ENCODE results near the gene SLCO4A1. TPM values are rescaled to one million over a fixed set of nuclear protein-coding genes. Genes with fewer than 3 reads are reported as not detected.

The SLCO4A1 gene
- polyA plus RNA-seq, 1 experiment: 0.09 TPM

GRCh38 chr20:62618611-62619529, 23.4 kb upstream of the SLCO4A1 start:
- ChIA-PET POLR2A (no interaction called here), CTCF (interaction anchor here (1.0 to 3.1 kb wide), 2 partner anchors 11 to 119 kb away, joined by 3 to 18 read pairs; no protein-coding TSS in a partner anchor)
- peaks cover 9% of the 10 kb centered on the region for H3K27me3 ChIP-seq (ENCODE audit: control insufficient read depth, insufficient read depth, low read length)
- DNase-seq (ENCODE audit: low read depth, low spot score): no peak
- TF ChIP-seq CTCF (IDR thresholded peaks at IDR 0.05; ENCODE audit: low read depth, low read length): no peak
- no peak overlapping the region for H3K27ac ChIP-seq (ENCODE audit: low read depth, low read length)
- H3K9me3 ChIP-seq (ENCODE audit: control insufficient read depth, insufficient read depth, low read length): no peaks in the 10 kb centered on the region; the same call in 1 of the 2 replicates
- H3K4me3 ChIP-seq (ENCODE audit: low read depth, low read length): no peak overlapping the region

GRCh38 chr20:62620625-62621024, 21.7 kb upstream of the SLCO4A1 start:
- no peak for TF ChIP-seq CTCF (IDR thresholded peaks at IDR 0.05; ENCODE audit: low read depth, low read length)
- ChIA-PET POLR2A (no interaction called here), CTCF (interaction anchor here (1.6 kb wide), 1 partner anchor 121 kb away, joined by 4 read pairs; no protein-coding TSS in a partner anchor)
- Histone ChIP-seq H3K9me3 (ENCODE audit: control insufficient read depth, insufficient read depth, low read length) (no peaks in the 10 kb centered on the region; the same call in 1 of the 2 replicates), H3K27me3 (ENCODE audit: control insufficient read depth, insufficient read depth, low read length) (no peaks in the 10 kb centered on the region), H3K4me3 (ENCODE audit: low read depth, low read length) (no peak overlapping the region), H3K27ac (ENCODE audit: low read depth, low read length) (no peak overlapping the region)
- DNase-seq (ENCODE audit: low read depth, low spot score): no peak

- no peaks in the 10 kb centered on the region; the same call in 1 of the 2 replicates for H3K9me3 ChIP-seq (ENCODE audit: control insufficient read depth, insufficient read depth, low read length)
- no peak overlapping the region for H3K27ac ChIP-seq (ENCODE audit: low read depth, low read length)
- DNase-seq (ENCODE audit: low read depth, low spot score): no peak
- H3K4me3 ChIP-seq (ENCODE audit: low read depth, low read length): no peak overlapping the region
- POLR2A ChIA-PET: no interaction called here
- CTCF ChIA-PET: interaction anchor here (1.6 kb wide), 1 partner anchor 122 kb away, joined by 4 read pairs; no protein-coding TSS in a partner anchor
- H3K27me3 ChIP-seq (ENCODE audit: control insufficient read depth, insufficient read depth, low read length): peaks cover 3% of the 10 kb centered on the region
- TF ChIP-seq CTCF (IDR thresholded peaks at IDR 0.05; ENCODE audit: low read depth, low read length): no peak
These were observed 20.8 kb upstream of the SLCO4A1 start for GRCh38 chr20:62621251-62622110.

- POLR2A ChIA-PET: no interaction called here
- CTCF ChIA-PET: interaction anchor here (1.6 kb wide), 1 partner anchor 123 kb away, joined by 4 read pairs; no protein-coding TSS in a partner anchor
These were observed 20.0 kb upstream of the SLCO4A1 start for GRCh38 chr20:62622178-62622876.

More at GRCh38 chr20:62622178-62622876, 20.0 kb upstream of the SLCO4A1 start:
- Histone ChIP-seq H3K4me3 (ENCODE audit: low read depth, low read length) (no peak overlapping the region), H3K27ac (ENCODE audit: low read depth, low read length) (no peak overlapping the region), H3K27me3 (ENCODE audit: control insufficient read depth, insufficient read depth, low read length) (peaks cover 5% of the 10 kb centered on the region), H3K9me3 (ENCODE audit: control insufficient read depth, insufficient read depth, low read length) (no peaks in the 10 kb centered on the region; the same call in 1 of the 2 replicates)
- no peak for DNase-seq (ENCODE audit: low read depth, low spot score)
- TF ChIP-seq CTCF (IDR thresholded peaks at IDR 0.05; ENCODE audit: low read depth, low read length): no peak

Measured in AG04450 (cell line).